Measurements from ENCODE around the gene TBPL1.

GRCh38 chr6:133980168-133980567 lies 27.1 kb downstream of the TBPL1 start:
- no peak for TF ChIP-seq CTCF (IDR thresholded peaks at IDR 0.05)
- TF ChIP-seq POLR2A (IDR thresholded peaks at IDR 0.05) = no peak
- TF ChIP-seq POLR2AphosphoS5 (IDR thresholded peaks at IDR 0.05) = no peak

Measured in breast epithelium (tissue), 3 donors.